ENCODE results near the gene NCF2.
A peak's percentile ranks its signal among the peaks of the same experiment; 100 is the strongest.

NCF2 gene

GRCh38 chr1:183611021-183611420, 20.8 kb upstream of the NCF2 start:
- DNase-seq = no peak

GRCh38 chr1:183609759-183610452, 19.6 kb upstream of the NCF2 start:
- DNase-seq = no peak

GRCh38 chr1:183609313-183609712, 19.1 kb upstream of the NCF2 start:
- DNase-seq = no peak

GRCh38 chr1:183607322-183607980, 17.2 kb upstream of the NCF2 start:
- DNase-seq = no peak

- no peak for DNase-seq
These were observed 15.6 kb upstream of the NCF2 start for GRCh38 chr1:183605904-183606303.

- no peak for DNase-seq
These were observed 14.6 kb upstream of the NCF2 start for GRCh38 chr1:183604815-183605214.

GRCh38 chr1:183604038-183604808, 14.0 kb upstream of the NCF2 start:
- peak; percentile 9 for DNase-seq

- no peak for DNase-seq
These were observed 12.3 kb upstream of the NCF2 start for GRCh38 chr1:183602510-183602909.

- DNase-seq = no peak
These were observed 10.4 kb upstream of the NCF2 start for GRCh38 chr1:183600634-183601033.

GRCh38 chr1:183600136-183600535, 9.9 kb upstream of the NCF2 start:
- DNase-seq = no peak

- DNase-seq = no peak
These were observed 8.1 kb upstream of the NCF2 start for GRCh38 chr1:183598386-183598785.

- DNase-seq = no peak
These were observed 7.5 kb upstream of the NCF2 start for GRCh38 chr1:183597656-183598347.

- no peak for DNase-seq
These were observed 6.2 kb upstream of the NCF2 start for GRCh38 chr1:183596500-183596899.

- no peak for DNase-seq
These were observed 5.3 kb upstream of the NCF2 start for GRCh38 chr1:183595537-183595936.

GRCh38 chr1:183593356-183593755, 3.1 kb upstream of the NCF2 start:
- no peak for DNase-seq

- no peak for DNase-seq
These were observed 2.5 kb upstream of the NCF2 start for GRCh38 chr1:183592733-183593132.

GRCh38 chr1:183589874-183590243, 400 bp downstream of the NCF2 start:
- DNase-seq = no peak

- DNase-seq = no peak
These were observed 875 bp downstream of the NCF2 start for GRCh38 chr1:183589384-183589783.

GRCh38 chr1:183588827-183589226, 1.4 kb downstream of the NCF2 start:
- DNase-seq = no peak

- no peak for DNase-seq
These were observed 3.3 kb downstream of the NCF2 start for GRCh38 chr1:183586926-183587325.

GRCh38 chr1:183586455-183586854, 3.8 kb downstream of the NCF2 start:
- DNase-seq = no peak

GRCh38 chr1:183585038-183585437, 5.2 kb downstream of the NCF2 start:
- DNase-seq = no peak

- no peak for DNase-seq
These were observed 6.1 kb downstream of the NCF2 start for GRCh38 chr1:183584147-183584546.

Measured in T1000 (cell line).